Aorta (tissue), 5 donors: ENCODE results near the gene NR2F2. TPM values are rescaled to one million over a fixed set of nuclear protein-coding genes. Genes with fewer than 3 reads are reported as not detected.
A peak's percentile ranks its signal among the peaks of the same experiment; 100 is the strongest.

Experiments
- ATAC-seq: fragments of 200-7000 bp; cut with Tn5 transposase; one replicate; pipeline ENCODE4 v1.9.1; 2022; ENCODE audit warnings: moderate library complexity; ENCODE audit not compliant: low FRiP score
- DNase-seq, 2 donors: peaks; one replicate each; pipeline ENCODE4 v3.0.0-alpha.2; 2020
- H3K27ac ChIP-seq, 2 donors: one replicate each; pipeline ENCODE4 v1.5.1; 2013; ENCODE audit warnings: low read length in 2 of 2, mild to moderate bottlenecking in 2 of 2, moderate library complexity in 2 of 2, control low read depth in 1 of 2, inconsistent platforms in 1 of 2, low read depth in 1 of 2
- H3K27me3 ChIP-seq, 2 donors: one replicate each; pipeline ENCODE4 v1.6.1; 2013; ENCODE audit warnings: control low read depth in 1 of 2, low read length in 1 of 2, mild to moderate bottlenecking in 1 of 2, moderate library complexity in 1 of 2; ENCODE audit not compliant: insufficient read depth in 2 of 2, control insufficient read depth in 1 of 2
- H3K36me3 ChIP-seq, 2 donors: one replicate each; pipeline ENCODE4 v1.6.1; 2013; ENCODE audit warnings: control low read depth in 1 of 2, low read length in 1 of 2, mild to moderate bottlenecking in 1 of 2; ENCODE audit not compliant: insufficient read depth in 2 of 2, control insufficient read depth in 1 of 2
- H3K4me1 ChIP-seq, 2 donors: one replicate each; pipeline ENCODE4 v1.6.1; 2013; ENCODE audit warnings: low read length in 2 of 2, control low read depth in 1 of 2, mild to moderate bottlenecking in 1 of 2, moderate library complexity in 1 of 2; ENCODE audit not compliant: insufficient read depth in 2 of 2, control insufficient read depth in 1 of 2
- H3K4me3 ChIP-seq, 2 donors: one replicate each; pipeline ENCODE4 v1.5.1; 2013; ENCODE audit warnings: low read length in 2 of 2, control low read depth in 1 of 2, mild to moderate bottlenecking in 1 of 2
- H3K9me3 ChIP-seq: one replicate; pipeline ENCODE4 v1.6.1; 2013; ENCODE audit warnings: mild to moderate bottlenecking, low read length; ENCODE audit not compliant: control insufficient read depth
- WGBS, 2 donors: extraction: QIAGEN DNeasy Blood & Tissue Kit; methylation state at CpG; one replicate each; pipeline ENCODE4 v1.1.7; 2013; 5-methylcytosine and 5-hydroxymethylcytosine counted together
- intact Hi-C, 2 donors: fragments of 100-400 bp; cut with DNase I; formaldehyde crosslinking; loops; one replicate each; pipeline versions ENCODE4 v1.14.2 to v1.15.0; 2022
- polyA plus RNA-seq, 2 donors: library from polyadenylated mRNA; stranded (reverse); fragments of 200-250 nt; gene quantifications; one replicate each; pipeline ENCODE4 v1.2.3, GENCODE V29; 2013
- total RNA-seq, 2 donors: library from RNA; stranded (reverse); fragmentation: NEBNext Ultra II Directional; extraction: Animal tissue kit (Norgen Biotek cat#: 25700); gene quantifications; one replicate each; pipeline ENCODE4 v1.2.1, GENCODE V29; 2021
- donor health status: healthy with polysubstance abuse.
- donor health status: Bipolar disorder and iron deficiency.
- donor health status: DM: no; HTN: no; CAD: no.
- donor health status: DM: no; HTN: no; CAD: no.
- donor health status: DM: yes; HTN: yes; CAD: no.

NR2F2 gene
- total and polyA plus RNA-seq, 4 donors = 26.0 to 132 (median 108) TPM

- no peaks in the 10 kb centered on the region for H3K4me1 ChIP-seq
- intact Hi-C loops = loop anchor here (10.0 kb wide), 5 partner anchors 886 to 1674 kb away; no protein-coding TSS in a partner anchor
- DNase-seq (no peak), ATAC-seq (no peak)
- WGBS, 2 donors = 87% methylated on average over 13 of the region's 13 CpGs
- H3K27me3 ChIP-seq = no peaks in the 10 kb centered on the region
- H3K4me3 ChIP-seq = no peak overlapping the region
- H3K27ac ChIP-seq = no peak overlapping the region
- H3K9me3 ChIP-seq = no peaks in the 10 kb centered on the region
- H3K36me3 ChIP-seq = peaks cover 0 to 2% of the 10 kb centered on the region in 2 donors
These were observed 17.9 kb downstream of the NR2F2 start for GRCh38 chr15:96348112-96349027.

GRCh38 chr15:96349034-96349856, 18.7 kb downstream of the NR2F2 start:
- no peaks in the 10 kb centered on the region for H3K36me3 ChIP-seq
- no peak overlapping the region for H3K27ac ChIP-seq
- no peaks in the 10 kb centered on the region for H3K27me3 ChIP-seq
- H3K4me3 ChIP-seq = no peak overlapping the region
- H3K9me3 ChIP-seq = no peaks in the 10 kb centered on the region
- intact Hi-C loops = loop anchor here (10.0 kb wide), 5 partner anchors 886 to 1674 kb away; no protein-coding TSS in a partner anchor
- H3K4me1 ChIP-seq = no peaks in the 10 kb centered on the region
- DNase-seq (no peak), ATAC-seq (no peak)
- WGBS, 2 donors = 76 to 80% methylated on average over 4 of the region's 4 CpGs

GRCh38 chr15:96349857-96350720, 19.6 kb downstream of the NR2F2 start:
- DNase-seq (no peak), ATAC-seq (no peak)
- H3K4me3 ChIP-seq = no peak overlapping the region
- WGBS, 2 donors = 61 to 71% methylated on average over 7 of the region's 7 CpGs
- H3K36me3 ChIP-seq = no peaks in the 10 kb centered on the region
- H3K27ac ChIP-seq = no peak overlapping the region
- no peaks in the 10 kb centered on the region for H3K4me1 ChIP-seq
- no peaks in the 10 kb centered on the region for H3K27me3 ChIP-seq
- H3K9me3 ChIP-seq = no peaks in the 10 kb centered on the region
- intact Hi-C loops = loop anchor here (5.0 to 10.0 kb wide), 7 partner anchors 885 to 1675 kb away; no protein-coding TSS in a partner anchor

GRCh38 chr15:96350934-96351724, 20.6 kb downstream of the NR2F2 start:
- DNase-seq = no peak
- no peak overlapping the region for H3K4me3 ChIP-seq
- H3K27me3 ChIP-seq = no peaks in the 10 kb centered on the region
- H3K4me1 ChIP-seq = no peaks in the 10 kb centered on the region
- H3K9me3 ChIP-seq = no peaks in the 10 kb centered on the region
- intact Hi-C loops = loop anchor here in 1 of 2 donors (5.0 to 10.0 kb wide), 2 partner anchors 1186 to 1424 kb away; no protein-coding TSS in a partner anchor
- WGBS, 2 donors = 89% methylated on average over 19 of the region's 19 CpGs
- H3K36me3 ChIP-seq = no peaks in the 10 kb centered on the region
- H3K27ac ChIP-seq = no peak overlapping the region
- no peak for ATAC-seq

- peak; percentile 48 to 77 for DNase-seq
- no peak for ATAC-seq
- Histone ChIP-seq H3K4me3 (no peak overlapping the region), H3K4me1 (no peaks in the 10 kb centered on the region), H3K27me3 (no peaks in the 10 kb centered on the region), H3K36me3 (no peaks in the 10 kb centered on the region), H3K9me3 (no peaks in the 10 kb centered on the region), H3K27ac (no peak overlapping the region)
- intact Hi-C loops = loop anchor here in 1 of 2 donors (5.0 to 10.0 kb wide), 2 partner anchors 1187 to 1425 kb away; no protein-coding TSS in a partner anchor
- WGBS, 2 donors = 86 to 87% methylated on average over 53 to 56 of the region's 56 CpGs
These were observed 21.5 kb downstream of the NR2F2 start for GRCh38 chr15:96351761-96352603.

GRCh38 chr15:96352604-96353405, 22.3 kb downstream of the NR2F2 start:
- no peak overlapping the region for H3K27ac ChIP-seq
- no peaks in the 10 kb centered on the region for H3K36me3 ChIP-seq
- ATAC-seq = no peak
- H3K4me3 ChIP-seq = no peak overlapping the region
- no peaks in the 10 kb centered on the region for H3K4me1 ChIP-seq
- H3K9me3 ChIP-seq = no peaks in the 10 kb centered on the region
- peak in 1 of 2 donors; percentile 33 for DNase-seq
- intact Hi-C loops = loop anchor here in 1 of 2 donors (5.0 to 10.0 kb wide), 2 partner anchors 1188 to 1426 kb away; no protein-coding TSS in a partner anchor
- H3K27me3 ChIP-seq = no peaks in the 10 kb centered on the region
- WGBS, 2 donors = 88 to 89% methylated on average over 12 of the region's 12 CpGs
